Endothelial cell of umbilical vein (primary cell): ENCODE measurements around the gene MPG. TPM values are rescaled to one million over a fixed set of nuclear protein-coding genes. Genes with fewer than 3 reads are reported as not detected.

Experiments used
- BruUV-seq: library from RNA; stranded (reverse); fragments of 400-500 nt; replicated peaks from 2 replicates; lab custom pipeline; 2021; lab: Mats Ljungman, UMichigan
- CTCF ChIA-PET: fragments of 300-600, 350-600 bp; sonication (Branson Sonifier 250); formaldehyde crosslinking; loops from one replicate; lab custom pipeline; 2021; ENCODE audit warnings: antibody characterized with exemption, inconsistent platforms; lab: Charles Lee
- POLR2A ChIA-PET: fragments of 300-600, 350-600 bp; sonication (Branson Sonifier 250); formaldehyde crosslinking; loops from one replicate; lab custom pipeline; 2021; ENCODE audit warnings: antibody characterized with exemption, inconsistent platforms; lab: Charles Lee
- DNase-seq: peaks from one replicate; pipeline ENCODE4 v3.0.0-alpha.2; 2011; ENCODE audit warnings: low read depth, low spot score
- FAIRE-seq: peaks from 2 replicates; lab custom pipeline; 2011; peaks lifted over from hg19 to GRCh38; lab: Jason Lieb, UNC
- H2AFZ ChIP-seq: 2 replicates; pipeline ENCODE4 v1.6.0; 2012; ENCODE audit warnings: low read depth, low read length, control low read depth, inconsistent platforms
- H3K27ac ChIP-seq: 2 replicates; pipeline ENCODE4 v1.5.1; 2011; ENCODE audit warnings: low read depth, mild to moderate bottlenecking, control low read depth, low read length, moderate library complexity; ENCODE audit not compliant: insufficient read depth
- H3K27me3 ChIP-seq, 2 experiments: 2 replicates each; pipeline versions ENCODE4 v1.6.0 to v1.6.1; 2011; ENCODE audit warnings: low read length in 2 of 2, mixed read lengths in 1 of 2; ENCODE audit not compliant: control insufficient read depth in 2 of 2, insufficient read depth in 2 of 2
- H3K36me3 ChIP-seq, 2 experiments: 2 replicates in 1 of 2; 3 replicates in 1 of 2; pipeline ENCODE4 v1.5.1; 2011; ENCODE audit warnings: low read length in 2 of 2, mild to moderate bottlenecking in 1 of 2, moderate library complexity in 1 of 2; ENCODE audit not compliant: control insufficient read depth in 2 of 2, insufficient read depth in 2 of 2; ENCODE audit errors: extremely low read depth in 1 of 2
- H3K4me1 ChIP-seq: 3 replicates; pipeline ENCODE4 v1.5.1; 2011; ENCODE audit warnings: mild to moderate bottlenecking, low read length; ENCODE audit not compliant: control insufficient read depth, insufficient read depth; ENCODE audit errors: extremely low read depth
- H3K4me2 ChIP-seq: 2 replicates; pipeline ENCODE4 v1.6.1; 2011; ENCODE audit warnings: low read length, control low read depth, mixed read lengths; ENCODE audit not compliant: insufficient read depth
- H3K4me3 ChIP-seq, 3 experiments: fragments of 200-600 bp in 1 of 3; sonication (generic), shearing (Covaris generic) in 1 of 3; replicated peaks in 1 of 3; 2 replicates each; pipeline ENCODE4 v1.5.1; 2011 to 2016; ENCODE audit warnings: control low read depth in 3 of 3, low read length in 3 of 3, mild to moderate bottlenecking in 2 of 3, inconsistent platforms in 1 of 3, low read depth in 1 of 3, moderate library complexity in 1 of 3; ENCODE audit not compliant: insufficient read depth in 1 of 3
- H3K79me2 ChIP-seq: 2 replicates; pipeline ENCODE4 v1.6.0; 2012; ENCODE audit warnings: low read length, inconsistent platforms; ENCODE audit not compliant: control insufficient read depth, insufficient read depth
- H3K9ac ChIP-seq: replicated peaks from 2 replicates; pipeline ENCODE3; 2011; ENCODE audit warnings: low read length, control low read depth; ENCODE audit not compliant: insufficient read depth; ENCODE audit errors: extremely low read depth
- H3K9me1 ChIP-seq: replicated peaks from 3 replicates; pipeline ENCODE4 v1.6.0; 2011; ENCODE audit warnings: mild to moderate bottlenecking, low read length; ENCODE audit not compliant: control insufficient read depth, insufficient read depth; ENCODE audit errors: extremely low read depth
- H3K9me3 ChIP-seq: replicated peaks from 2 replicates; pipeline ENCODE4 v1.5.1; 2012; ENCODE audit warnings: low read length, inconsistent platforms; ENCODE audit not compliant: control insufficient read depth, insufficient read depth
- H4K20me1 ChIP-seq: replicated peaks from 2 replicates; pipeline ENCODE3; 2011; ENCODE audit warnings: mild to moderate bottlenecking, low read length; ENCODE audit not compliant: control insufficient read depth, insufficient read depth; ENCODE audit errors: extremely low read depth
- EZH2 ChIP-seq: IDR thresholded peaks from 2 replicates; pipeline ENCODE4 v1.6.1; 2012; ENCODE audit warnings: borderline replicate concordance, low read depth, mild to moderate bottlenecking, moderate library complexity, low read length, inconsistent platforms; ENCODE audit not compliant: severe bottlenecking
- FOS ChIP-seq: IDR thresholded peaks from 2 replicates; pipeline ENCODE4 v1.6.1; 2011; ENCODE audit warnings: mild to moderate bottlenecking, low read length, moderate library complexity, borderline replicate concordance; ENCODE audit not compliant: insufficient read depth
- GATA2 ChIP-seq: IDR thresholded peaks from 2 replicates; pipeline ENCODE4 v1.7.0; 2011; ENCODE audit warnings: low read depth, mild to moderate bottlenecking, moderate library complexity, mixed read lengths, low read length; ENCODE audit not compliant: insufficient read length, insufficient read depth
- JUN ChIP-seq: IDR thresholded peaks from 2 replicates; pipeline ENCODE4 v1.6.1; 2011; ENCODE audit warnings: borderline replicate concordance, low read depth; ENCODE audit not compliant: insufficient read length, insufficient read depth
- MYC ChIP-seq: IDR thresholded peaks from one replicate; pipeline ENCODE4 v1.6.1; 2011; ENCODE audit warnings: mild to moderate bottlenecking, low read depth, low read length
- POLR2A ChIP-seq: IDR thresholded peaks from 2 replicates; pipeline ENCODE4 v1.6.1; 2012; ENCODE audit warnings: low read depth, mild to moderate bottlenecking, control low read depth, low read length
- POLR2AphosphoS5 ChIP-seq: IDR thresholded peaks from 2 replicates; pipeline ENCODE4 v1.6.1; 2012; ENCODE audit warnings: low read depth, mild to moderate bottlenecking, control low read depth, low read length, moderate library complexity; ENCODE audit not compliant: insufficient read depth
- dilution Hi-C: fragments of 300-500 bp; cut with MboI; formaldehyde crosslinking; loops from one replicate; pipeline ENCODE4 v1.15.0; 2019; ENCODE audit warnings: low sequenced_read_pairs; ENCODE audit not compliant: extremely low pct_ligation_motif_present
- intact Hi-C: fragments of 100-400 bp; cut with micrococcal nuclease; formaldehyde crosslinking; loops from one replicate; pipeline ENCODE4 v1.10.0; 2022
- polyA plus RNA-seq, 4 experiments: library from polyadenylated mRNA; depleted of rRNA in 3 of 4; stranded (reverse) in 3 of 4; unstranded in 1 of 4; fragments of >200 nt; gene quantifications; 2 replicates each; pipeline versions ENCODE4 v1.2.1 to v1.2.3, GENCODE V29; 2011 to 2012; ENCODE audit warnings: missing spikeins in 1 of 4
- total RNA-seq: library from RNA; stranded (reverse); gene quantifications from 2 replicates; pipeline ENCODE4 v1.2.3, GENCODE V29; 2021
- TF ChIP-seq, protein P1 (sequence below), 2 donors: IDR thresholded peaks; 1 replicate in 1 of 2; 2 replicates in 1 of 2; pipeline ENCODE4 v1.5.1; 2011; ENCODE audit warnings: low read length in 2 of 2, mild to moderate bottlenecking in 2 of 2, moderate library complexity in 2 of 2, control low read depth in 1 of 2, inconsistent platforms in 1 of 2, low read depth in 1 of 2; ENCODE audit not compliant: insufficient read depth in 1 of 2; ENCODE audit errors: extremely low read depth in 1 of 2
- TF ChIP-seq, protein P2 (sequence below): IDR thresholded peaks from 2 replicates; pipeline ENCODE4 v1.6.1; 2011; ENCODE audit not compliant: insufficient read depth, insufficient read length

MPG gene
- total and polyA plus RNA-seq, 2 donors (not counting 3 experiments of a cell fraction or from before 2014, with no cell fraction given), result 70.5 to 140 TPM

DNA sequence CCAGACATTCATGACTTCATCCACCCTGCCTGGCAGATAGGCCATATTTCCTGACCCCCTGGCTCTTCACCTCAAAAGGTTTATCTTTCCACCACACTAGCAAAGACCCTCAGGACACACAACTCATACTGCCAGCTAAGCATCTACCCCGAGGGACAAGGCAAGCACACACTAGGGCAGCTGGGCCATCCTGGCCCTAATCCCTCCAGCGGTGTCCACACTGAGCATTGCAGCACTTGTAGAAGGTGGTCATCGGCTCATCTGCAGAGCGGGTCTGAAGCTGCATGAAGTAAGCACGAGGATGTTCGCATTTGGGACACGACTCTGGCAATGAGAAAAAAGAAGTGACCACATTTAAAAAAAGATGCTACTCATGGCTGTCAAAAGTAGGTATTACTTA, 30.8 kb upstream of the MPG start:
- peaks cover 2% of the 10 kb centered on the region for H3K4me1 ChIP-seq
- no peaks in the 10 kb centered on the region for H3K9me3 ChIP-seq
- H3K27me3 ChIP-seq, result no peaks in the 10 kb centered on the region
- H4K20me1 ChIP-seq, result no peaks in the 10 kb centered on the region
- peaks cover 12% of the 10 kb centered on the region for H3K79me2 ChIP-seq
- H3K4me2 ChIP-seq, result no peak overlapping the region
- no peak overlapping the region for H3K9ac ChIP-seq
- TF ChIP-seq FOS (no peak), EZH2 (no peak), JUN (no peak), MYC (no peak), POLR2AphosphoS5 (no peak), POLR2A (no peak), GATA2 (no peak)
- TF ChIP-seq, protein P1, sequence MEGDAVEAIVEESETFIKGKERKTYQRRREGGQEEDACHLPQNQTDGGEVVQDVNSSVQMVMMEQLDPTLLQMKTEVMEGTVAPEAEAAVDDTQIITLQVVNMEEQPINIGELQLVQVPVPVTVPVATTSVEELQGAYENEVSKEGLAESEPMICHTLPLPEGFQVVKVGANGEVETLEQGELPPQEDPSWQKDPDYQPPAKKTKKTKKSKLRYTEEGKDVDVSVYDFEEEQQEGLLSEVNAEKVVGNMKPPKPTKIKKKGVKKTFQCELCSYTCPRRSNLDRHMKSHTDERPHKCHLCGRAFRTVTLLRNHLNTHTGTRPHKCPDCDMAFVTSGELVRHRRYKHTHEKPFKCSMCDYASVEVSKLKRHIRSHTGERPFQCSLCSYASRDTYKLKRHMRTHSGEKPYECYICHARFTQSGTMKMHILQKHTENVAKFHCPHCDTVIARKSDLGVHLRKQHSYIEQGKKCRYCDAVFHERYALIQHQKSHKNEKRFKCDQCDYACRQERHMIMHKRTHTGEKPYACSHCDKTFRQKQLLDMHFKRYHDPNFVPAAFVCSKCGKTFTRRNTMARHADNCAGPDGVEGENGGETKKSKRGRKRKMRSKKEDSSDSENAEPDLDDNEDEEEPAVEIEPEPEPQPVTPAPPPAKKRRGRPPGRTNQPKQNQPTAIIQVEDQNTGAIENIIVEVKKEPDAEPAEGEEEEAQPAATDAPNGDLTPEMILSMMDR (IDR thresholded peaks at IDR 0.05; ENCODE audit: extremely low read depth in 1 of 2, insufficient read depth in 1 of 2, low read depth in 1 of 2, low read length in 2 of 2), result no peak
- TF ChIP-seq, protein P2, sequence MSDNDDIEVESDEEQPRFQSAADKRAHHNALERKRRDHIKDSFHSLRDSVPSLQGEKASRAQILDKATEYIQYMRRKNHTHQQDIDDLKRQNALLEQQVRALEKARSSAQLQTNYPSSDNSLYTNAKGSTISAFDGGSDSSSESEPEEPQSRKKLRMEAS, result no peak
- peaks cover 3 to 7% of the 10 kb centered on the region in 2 experiments for H3K36me3 ChIP-seq
- H3K27ac ChIP-seq, result no peak overlapping the region
- H3K4me3 ChIP-seq, result no peak overlapping the region
- BruUV-seq, result no TSS peak
- ChIA-PET POLR2A (no interaction called here), CTCF (no interaction called here)
- FAIRE-seq (no peak), DNase-seq (no peak)
- intact Hi-C loops (no loop called here), dilution Hi-C loops (no loop called here)
- no peaks in the 10 kb centered on the region for H3K9me1 ChIP-seq
- H2AFZ ChIP-seq, result no peak overlapping the region
